Measurements from ENCODE around the gene U2SURP.

The U2SURP gene

GRCh38 chr3:142962520-142963233 is 38.7 kb upstream of the U2SURP start:
- no peak overlapping the region for H3K9ac ChIP-seq (ENCODE audit: low read length)
- H3K4ac ChIP-seq (ENCODE audit: low read depth, low read length) = no peak overlapping the region
- no peak overlapping the region for H4K8ac ChIP-seq (ENCODE audit: low read depth, low read length)
- H3K9me3 ChIP-seq (ENCODE audit: insufficient read depth, low read depth, low read length) = peaks cover 9% of the 10 kb centered on the region
- H3K27me3 ChIP-seq (ENCODE audit: insufficient read depth, low read length) = peaks cover 25% of the 10 kb centered on the region
- no CpG with 5 or more reads among the region's 63 CpGs for WGBS (ENCODE audit: extremely low coverage, insufficient coverage, insufficient read length)
- no peak overlapping the region for H2BK120ac ChIP-seq (ENCODE audit: insufficient read depth, low read length, poor library complexity)
- H2BK5ac ChIP-seq (ENCODE audit: low read depth, low read length, poor library complexity) = no peak overlapping the region
- no peak overlapping the region for H2AFZ ChIP-seq (ENCODE audit: insufficient read depth, low read length, poor library complexity)
- H3K18ac ChIP-seq (ENCODE audit: low read length) = no peak overlapping the region
- H3K27ac ChIP-seq (ENCODE audit: low read depth, low read length) = no peak overlapping the region
- no peak overlapping the region for H3K14ac ChIP-seq (ENCODE audit: low read length)
- no peak overlapping the region for H2AK5ac ChIP-seq (ENCODE audit: low read length)
- H3K79me1 ChIP-seq (ENCODE audit: low read length) = no peaks in the 10 kb centered on the region
- no peak overlapping the region for H4K91ac ChIP-seq (ENCODE audit: low read depth, low read length)
- H3K36me3 ChIP-seq (ENCODE audit: control insufficient read depth in 1 of 2, insufficient read depth in 2 of 2, low read length in 2 of 2) = no peaks in the 10 kb centered on the region
- no peak overlapping the region for H2BK12ac ChIP-seq (ENCODE audit: low read length)
- no peak overlapping the region for H4K12ac ChIP-seq (ENCODE audit: low read depth, low read length)
- H3K79me2 ChIP-seq (ENCODE audit: control insufficient read depth, insufficient read depth, low read length, poor library complexity) = no peaks in the 10 kb centered on the region
- H3K23ac ChIP-seq (ENCODE audit: low read length) = no peak overlapping the region
- no peak for DNase-seq
- H3K4me1 ChIP-seq (ENCODE audit: control insufficient read depth in 1 of 2, insufficient read depth in 2 of 2, low read length in 2 of 2) = peaks cover 0 to 6% of the 10 kb centered on the region in 2 experiments
- H3K4me3 ChIP-seq (ENCODE audit: low read depth, low read length) = peak overlapping the region; percentile 1
- peak overlapping the region; percentile 95 for H3K4me2 ChIP-seq (ENCODE audit: low read length)

GRCh38 chr3:142963234-142963515 is 38.2 kb upstream of the U2SURP start:
- Histone ChIP-seq H3K79me1 (ENCODE audit: low read length) (no peaks in the 10 kb centered on the region), H3K14ac (ENCODE audit: low read length) (no peak overlapping the region), H3K36me3 (ENCODE audit: control insufficient read depth in 1 of 2, insufficient read depth in 2 of 2, low read length in 2 of 2) (no peaks in the 10 kb centered on the region), H3K9me3 (ENCODE audit: insufficient read depth, low read depth, low read length) (peaks cover 9% of the 10 kb centered on the region), H3K23ac (ENCODE audit: low read length) (no peak overlapping the region), H3K27me3 (ENCODE audit: insufficient read depth, low read length) (peaks cover 25% of the 10 kb centered on the region), H4K91ac (ENCODE audit: low read depth, low read length) (no peak overlapping the region), H3K4me2 (ENCODE audit: low read length) (peak overlapping the region; percentile 95), H4K8ac (ENCODE audit: low read depth, low read length) (no peak overlapping the region), H2BK12ac (ENCODE audit: low read length) (no peak overlapping the region), H3K79me2 (ENCODE audit: control insufficient read depth, insufficient read depth, low read length, poor library complexity) (no peaks in the 10 kb centered on the region), H2AK5ac (ENCODE audit: low read length) (no peak overlapping the region), H2AFZ (ENCODE audit: insufficient read depth, low read length, poor library complexity) (no peak overlapping the region), H3K9ac (ENCODE audit: low read length) (no peak overlapping the region), H3K4ac (ENCODE audit: low read depth, low read length) (no peak overlapping the region), H3K27ac (ENCODE audit: low read depth, low read length) (no peak overlapping the region), H2BK5ac (ENCODE audit: low read depth, low read length, poor library complexity) (no peak overlapping the region), H2BK120ac (ENCODE audit: insufficient read depth, low read length, poor library complexity) (no peak overlapping the region), H4K12ac (ENCODE audit: low read depth, low read length) (no peak overlapping the region), H3K4me3 (ENCODE audit: low read depth, low read length) (peak overlapping the region; percentile 80), H3K4me1 (ENCODE audit: control insufficient read depth in 1 of 2, insufficient read depth in 2 of 2, low read length in 2 of 2) (peaks cover 0 to 6% of the 10 kb centered on the region in 2 experiments), H3K18ac (ENCODE audit: low read length) (no peak overlapping the region)
- DNase-seq = no peak
- WGBS (ENCODE audit: extremely low coverage, insufficient coverage, insufficient read length) = no CpG with 5 or more reads among the region's 35 CpGs

- no CpG with 5 or more reads among the region's 117 CpGs for WGBS (ENCODE audit: extremely low coverage, insufficient coverage, insufficient read length)
- Histone ChIP-seq H3K4ac (ENCODE audit: low read depth, low read length) (no peak within 1 kb of the TSS), H3K14ac (ENCODE audit: low read length) (no peak within 1 kb of the TSS)
These were observed 37.6 kb upstream of the U2SURP start, which contains the start of gene PAQR9 for GRCh38 chr3:142963516-142964448. Gene PAQR9, minus strand, starts transcription at chr3:142963674. Its CDS starts 338 bp downstream, at chr3:142963336.

DNA sequence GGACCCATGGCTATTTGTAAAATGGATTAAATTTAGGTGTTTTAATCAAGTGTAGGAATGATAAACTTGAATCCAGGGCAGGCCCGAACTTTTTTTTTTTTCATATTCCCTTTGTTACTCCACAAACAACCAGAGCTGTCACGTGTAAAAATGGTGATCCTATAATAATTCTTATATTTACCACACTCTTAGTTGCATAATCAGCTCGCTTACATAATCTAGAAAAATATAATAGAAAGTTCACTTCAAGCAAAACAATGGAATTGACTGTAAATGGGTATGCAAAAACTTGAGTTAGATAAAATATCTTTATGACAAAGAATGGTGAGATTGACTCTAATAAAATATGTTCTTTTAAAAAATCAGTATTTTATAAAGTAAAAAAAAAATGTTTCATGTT is 35.8 kb upstream of the U2SURP start:
- WGBS (ENCODE audit: extremely low coverage, insufficient coverage, insufficient read length) = no CpG with 5 or more reads among the region's 3 CpGs
- no peak for DNase-seq
- peaks cover 25% of the 10 kb centered on the region for H3K27me3 ChIP-seq (ENCODE audit: insufficient read depth, low read length)

More at GRCh38 chr3:142963516-142964448, 37.6 kb upstream of the U2SURP start, which contains the start of gene PAQR9:
- no peak within 1 kb of the TSS for H2AK5ac ChIP-seq (ENCODE audit: low read length)
- H3K36me3 ChIP-seq (ENCODE audit: control insufficient read depth in 1 of 2, insufficient read depth in 2 of 2, low read length in 2 of 2) = no peaks in the 10 kb centered on the region
- H3K4me2 ChIP-seq (ENCODE audit: low read length) = peak within 1 kb of the TSS; percentile 95
- peak within 1 kb of the TSS; percentile 80 for H3K4me3 ChIP-seq (ENCODE audit: low read depth, low read length)
- H2BK12ac ChIP-seq (ENCODE audit: low read length) = no peak within 1 kb of the TSS
- peaks cover 11% of the 10 kb centered on the region for H3K9me3 ChIP-seq (ENCODE audit: insufficient read depth, low read depth, low read length)
- H3K9ac ChIP-seq (ENCODE audit: low read length) = no peak within 1 kb of the TSS
- peak; percentile 3 to 45 for DNase-seq
- H3K23ac ChIP-seq (ENCODE audit: low read length) = no peak within 1 kb of the TSS
- H3K27me3 ChIP-seq (ENCODE audit: insufficient read depth, low read length) = peaks cover 25% of the 10 kb centered on the region
- H3K79me1 ChIP-seq (ENCODE audit: low read length) = no peaks in the 10 kb centered on the region
- H3K27ac ChIP-seq (ENCODE audit: low read depth, low read length) = no peak within 1 kb of the TSS
- H3K18ac ChIP-seq (ENCODE audit: low read length) = no peak within 1 kb of the TSS
- no peak within 1 kb of the TSS for H4K91ac ChIP-seq (ENCODE audit: low read depth, low read length)
- H3K79me2 ChIP-seq (ENCODE audit: control insufficient read depth, insufficient read depth, low read length, poor library complexity) = no peaks in the 10 kb centered on the region
- peaks cover 0 to 6% of the 10 kb centered on the region in 2 experiments for H3K4me1 ChIP-seq (ENCODE audit: control insufficient read depth in 1 of 2, insufficient read depth in 2 of 2, low read length in 2 of 2)
- H2BK120ac ChIP-seq (ENCODE audit: insufficient read depth, low read length, poor library complexity) = no peak within 1 kb of the TSS
- H4K12ac ChIP-seq (ENCODE audit: low read depth, low read length) = no peak within 1 kb of the TSS
- no peak within 1 kb of the TSS for H4K8ac ChIP-seq (ENCODE audit: low read depth, low read length)
- H2AFZ ChIP-seq (ENCODE audit: insufficient read depth, low read length, poor library complexity) = peak within 1 kb of the TSS; percentile 43
- no peak within 1 kb of the TSS for H2BK5ac ChIP-seq (ENCODE audit: low read depth, low read length, poor library complexity)

More for the DNA sequence above, 35.8 kb upstream of the U2SURP start:
- H4K91ac ChIP-seq (ENCODE audit: low read depth, low read length) = no peak overlapping the region
- H3K9ac ChIP-seq (ENCODE audit: low read length) = no peak overlapping the region
- H3K4ac ChIP-seq (ENCODE audit: low read depth, low read length) = no peak overlapping the region
- H3K18ac ChIP-seq (ENCODE audit: low read length) = no peak overlapping the region
- no peak overlapping the region for H3K4me3 ChIP-seq (ENCODE audit: low read depth, low read length)
- no peaks in the 10 kb centered on the region for H3K79me2 ChIP-seq (ENCODE audit: control insufficient read depth, insufficient read depth, low read length, poor library complexity)
- no peak overlapping the region for H2AFZ ChIP-seq (ENCODE audit: insufficient read depth, low read length, poor library complexity)
- H3K4me2 ChIP-seq (ENCODE audit: low read length) = no peak overlapping the region
- H2AK5ac ChIP-seq (ENCODE audit: low read length) = no peak overlapping the region
- no peak overlapping the region for H4K8ac ChIP-seq (ENCODE audit: low read depth, low read length)
- no peak overlapping the region for H3K27ac ChIP-seq (ENCODE audit: low read depth, low read length)
- peaks cover 11% of the 10 kb centered on the region for H3K9me3 ChIP-seq (ENCODE audit: insufficient read depth, low read depth, low read length)
- no peak overlapping the region for H3K23ac ChIP-seq (ENCODE audit: low read length)
- H3K36me3 ChIP-seq (ENCODE audit: control insufficient read depth in 1 of 2, insufficient read depth in 2 of 2, low read length in 2 of 2) = no peaks in the 10 kb centered on the region
- H3K14ac ChIP-seq (ENCODE audit: low read length) = no peak overlapping the region
- no peak overlapping the region for H4K12ac ChIP-seq (ENCODE audit: low read depth, low read length)
- H2BK12ac ChIP-seq (ENCODE audit: low read length) = no peak overlapping the region
- H3K79me1 ChIP-seq (ENCODE audit: low read length) = no peaks in the 10 kb centered on the region
- no peak overlapping the region for H2BK5ac ChIP-seq (ENCODE audit: low read depth, low read length, poor library complexity)
- no peak overlapping the region for H2BK120ac ChIP-seq (ENCODE audit: insufficient read depth, low read length, poor library complexity)
- H3K4me1 ChIP-seq (ENCODE audit: control insufficient read depth in 1 of 2, insufficient read depth in 2 of 2, low read length in 2 of 2) = peaks cover 0 to 6% of the 10 kb centered on the region in 2 experiments
